HG02642 (cell line): Measurements from ENCODE around the gene TTC23L.

Experiments used
- ATAC-seq: cut with Tn5 transposase; IDR thresholded peaks from one replicate; pipeline ENCODE4 v1.9.1; 2021; ENCODE audit warnings: mild to moderate bottlenecking; ENCODE audit not compliant: unreplicated experiment, poor library complexity

The TTC23L gene

DNA sequence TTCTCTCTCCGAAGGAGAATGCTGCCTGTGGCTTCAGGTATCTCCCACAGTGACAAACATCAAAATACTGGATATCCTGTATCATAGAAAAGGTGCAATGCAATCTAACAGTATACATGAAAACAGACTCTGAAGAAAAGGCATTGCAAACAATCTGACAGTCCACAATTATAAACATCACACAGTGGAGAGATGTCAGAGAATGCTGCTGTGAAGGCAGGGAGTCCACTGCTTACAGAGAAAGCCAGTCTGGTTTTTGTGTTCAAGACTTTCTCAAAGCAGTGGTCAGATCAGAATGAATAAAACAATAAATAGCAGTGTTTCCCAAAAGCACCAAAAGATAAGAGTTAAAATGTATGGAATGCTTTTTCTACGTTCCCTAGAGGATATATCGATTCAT, 28.7 kb downstream of the TTC23L start:
- ATAC-seq = no peak

DNA sequence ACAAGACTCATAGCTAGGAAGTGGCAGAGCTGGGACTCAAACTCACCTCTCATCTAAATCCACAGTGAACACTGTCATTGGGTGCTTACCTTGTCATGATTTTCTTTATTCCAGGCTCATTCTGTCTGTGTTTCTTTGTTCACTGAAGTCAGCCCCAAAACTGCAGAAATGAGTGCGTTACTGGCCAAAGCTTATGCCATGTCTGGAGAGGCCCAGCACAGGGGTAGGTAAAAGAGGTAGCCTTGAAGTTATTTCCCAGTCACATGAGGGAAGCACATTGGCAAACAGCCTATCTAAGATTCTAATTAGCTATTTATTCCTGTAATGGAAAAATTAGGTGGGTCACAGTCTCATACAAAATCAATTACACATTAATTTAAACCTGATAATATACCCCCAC, 29.8 kb downstream of the TTC23L start:
- ATAC-seq = no peak

DNA sequence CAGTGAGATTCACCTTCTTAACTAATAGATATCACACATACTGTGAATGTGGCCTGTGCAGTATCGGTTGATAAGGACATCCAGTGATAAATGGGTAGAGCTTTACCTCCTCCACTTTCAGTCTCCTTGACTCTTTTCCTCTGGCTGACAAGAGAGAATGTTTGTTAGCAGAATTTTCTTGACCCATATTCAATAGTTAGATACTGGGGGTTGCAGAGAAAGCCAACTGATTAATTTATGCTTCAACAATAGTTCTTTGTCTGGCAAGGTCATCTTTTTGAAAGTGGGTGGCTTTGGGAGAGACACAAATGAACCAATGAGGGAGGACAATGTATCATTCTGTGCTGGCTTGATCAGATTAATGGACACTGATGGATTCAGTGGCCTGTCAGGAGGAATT, 30.3 kb downstream of the TTC23L start:
- no peak for ATAC-seq

DNA sequence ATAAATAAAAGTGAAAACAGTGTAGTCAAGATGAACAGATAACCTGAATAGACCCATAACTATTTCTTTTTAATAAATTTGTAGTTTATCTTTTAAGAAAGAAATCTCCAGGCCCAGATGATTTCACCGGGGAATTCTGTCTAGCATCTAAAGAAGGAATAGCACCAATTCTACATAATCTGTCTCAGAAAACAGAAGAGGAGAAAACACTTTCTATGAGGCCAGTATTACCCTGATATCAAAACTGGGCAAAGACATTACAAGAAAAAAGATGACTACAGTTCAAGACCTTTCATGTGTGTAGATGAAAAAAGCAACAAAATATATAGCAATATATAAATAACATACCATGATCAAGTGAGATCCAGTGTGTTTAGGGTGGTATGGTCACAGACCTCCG, 31.4 kb downstream of the TTC23L start:
- ATAC-seq = no peak

DNA sequence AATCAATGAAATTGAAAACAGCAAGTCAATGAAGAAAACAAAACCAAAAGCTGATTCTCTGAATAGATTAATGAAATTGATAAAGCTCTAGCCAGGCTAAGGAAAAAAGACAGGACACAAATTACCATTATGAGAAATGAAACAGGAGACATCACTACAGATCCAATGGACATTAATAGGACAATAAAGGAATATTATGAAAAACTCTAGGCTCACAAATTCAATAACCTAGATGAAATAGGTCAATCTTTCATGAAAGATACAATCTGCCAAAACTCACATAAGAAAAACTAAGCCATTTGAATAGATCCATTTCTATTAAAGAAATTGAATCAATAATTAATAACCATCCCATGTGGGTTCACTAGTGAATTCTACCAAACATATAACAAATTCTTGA, 37.3 kb downstream of the TTC23L start:
- no peak for ATAC-seq

DNA sequence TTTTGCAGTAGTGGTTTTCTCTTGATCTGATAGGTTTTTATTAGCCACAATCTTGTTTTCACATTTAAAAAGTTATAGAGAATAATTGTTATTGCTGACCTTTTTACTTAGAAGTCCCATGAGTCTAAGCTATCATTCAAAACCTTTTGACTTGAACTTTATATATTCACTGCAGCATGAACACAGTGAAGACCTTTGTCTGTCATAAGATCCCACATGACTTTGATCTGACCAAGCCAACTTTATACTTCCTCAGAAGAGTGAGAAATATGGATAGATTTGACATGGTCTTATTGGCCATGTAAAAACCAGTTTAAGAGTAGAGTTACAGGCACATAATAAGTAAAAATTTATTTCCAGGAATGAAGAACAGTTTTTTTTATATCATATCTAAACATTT, 42.3 kb downstream of the TTC23L start:
- ATAC-seq = no peak

DNA sequence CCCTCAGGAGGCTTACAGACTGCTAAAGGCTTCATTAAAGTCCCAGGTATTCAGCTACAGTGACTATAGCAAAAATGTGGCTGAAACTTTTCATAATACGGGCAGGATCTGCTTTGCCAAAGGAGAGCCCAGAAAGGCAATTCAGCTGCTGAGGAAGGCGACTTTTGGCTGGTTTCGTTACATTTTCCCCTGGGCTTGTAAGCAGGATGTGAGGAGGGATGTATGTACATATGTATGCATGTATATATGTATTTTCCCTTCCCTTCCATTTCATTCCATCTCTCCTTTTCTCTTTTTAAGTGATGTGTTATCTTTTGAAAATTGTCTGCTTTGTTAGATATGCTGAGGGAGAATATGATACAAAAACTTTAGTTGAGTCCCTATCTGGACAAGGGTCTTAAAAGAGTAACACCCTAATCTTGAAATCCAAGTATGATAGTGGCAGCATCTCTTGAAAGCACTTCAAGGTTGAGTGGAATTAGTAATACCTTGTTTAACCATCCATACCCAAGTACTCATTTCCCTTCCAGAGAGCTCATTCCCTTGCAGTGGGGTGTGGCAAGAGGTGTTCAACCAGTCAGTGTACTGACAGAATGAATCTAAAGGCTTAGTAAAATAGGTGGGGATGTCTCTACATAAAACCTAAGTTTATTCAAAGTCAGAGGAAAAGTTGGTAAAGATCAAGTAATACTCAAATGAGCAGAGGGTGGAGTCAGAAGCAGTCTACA, 47.6 kb downstream of the TTC23L start:
- no peak for ATAC-seq

DNA sequence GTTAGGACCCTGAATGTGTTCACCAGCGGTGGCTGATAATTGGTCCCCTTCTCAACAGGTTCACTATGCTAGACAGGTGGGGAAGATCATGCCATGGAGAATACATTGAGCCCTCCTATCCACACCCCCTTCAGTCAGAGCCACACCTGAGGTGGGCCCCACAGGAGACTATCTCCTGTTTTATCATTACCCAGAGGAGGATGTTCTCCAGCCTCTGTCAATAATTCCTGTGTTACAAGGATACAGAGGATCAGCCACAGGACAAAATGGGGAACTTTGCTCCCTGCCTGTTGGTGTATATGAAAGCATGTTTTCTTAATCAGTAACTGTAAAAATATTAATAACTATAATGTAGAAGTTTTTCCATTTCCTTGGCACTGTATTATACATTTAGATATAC, 50.4 kb downstream of the TTC23L start:
- no peak for ATAC-seq

DNA sequence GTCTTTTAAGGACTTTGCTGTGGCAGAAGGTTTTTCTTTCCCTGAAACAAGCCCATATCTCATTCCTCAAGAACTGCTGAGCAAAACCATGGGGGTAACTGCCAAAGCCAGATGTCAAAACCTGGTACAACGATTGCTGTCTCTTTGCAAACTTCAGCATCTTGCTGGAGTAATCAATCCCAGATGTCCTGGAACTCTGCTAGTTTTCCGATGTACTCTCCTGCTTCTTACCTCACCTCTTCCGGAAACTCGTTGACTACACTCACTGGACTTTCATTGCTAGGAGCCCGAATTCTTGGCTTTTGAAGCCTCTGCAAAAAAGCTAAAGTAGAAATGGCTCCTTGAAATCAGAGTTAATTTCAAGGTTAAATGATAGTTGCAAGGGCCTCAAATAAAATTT, 53.0 kb downstream of the TTC23L start:
- ATAC-seq = no peak

DNA sequence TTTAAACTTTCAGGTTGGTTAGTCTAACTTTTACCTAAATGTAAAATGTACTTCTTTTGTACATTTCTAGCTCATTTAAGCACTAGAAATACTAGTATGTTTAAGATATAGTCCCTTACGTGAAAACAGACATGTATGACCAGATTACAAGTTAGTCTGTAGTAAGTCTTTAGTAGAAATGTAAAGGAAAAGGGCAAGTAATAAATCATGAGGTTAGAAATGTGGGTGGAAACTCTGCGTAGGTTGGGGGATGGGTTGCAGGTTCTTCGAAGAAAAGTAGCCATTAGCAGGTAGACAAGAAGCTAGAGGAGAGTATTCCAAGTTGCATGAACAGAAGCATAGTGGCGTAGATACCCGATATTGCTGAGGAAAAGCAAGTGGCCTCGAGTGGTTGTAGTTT, 53.5 kb downstream of the TTC23L start:
- ATAC-seq = no peak

DNA sequence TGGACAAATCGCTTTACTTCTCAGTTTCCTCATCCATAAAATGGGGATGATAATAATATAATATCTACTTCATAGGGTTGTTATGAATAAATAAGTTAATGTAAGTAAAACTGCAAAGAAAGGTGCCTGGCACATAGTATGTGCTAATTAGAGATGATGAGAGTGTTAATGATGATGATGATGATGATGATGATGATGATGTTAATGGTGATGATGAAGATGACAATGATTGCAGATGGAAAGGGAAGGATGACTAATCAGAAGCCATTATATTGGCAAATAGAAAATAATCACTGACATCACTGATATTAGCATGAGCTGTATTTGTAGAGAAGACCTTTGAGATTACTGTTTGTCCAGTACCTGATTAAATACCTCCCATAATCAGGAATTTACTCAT, 55.8 kb downstream of the TTC23L start:
- no peak for ATAC-seq

DNA sequence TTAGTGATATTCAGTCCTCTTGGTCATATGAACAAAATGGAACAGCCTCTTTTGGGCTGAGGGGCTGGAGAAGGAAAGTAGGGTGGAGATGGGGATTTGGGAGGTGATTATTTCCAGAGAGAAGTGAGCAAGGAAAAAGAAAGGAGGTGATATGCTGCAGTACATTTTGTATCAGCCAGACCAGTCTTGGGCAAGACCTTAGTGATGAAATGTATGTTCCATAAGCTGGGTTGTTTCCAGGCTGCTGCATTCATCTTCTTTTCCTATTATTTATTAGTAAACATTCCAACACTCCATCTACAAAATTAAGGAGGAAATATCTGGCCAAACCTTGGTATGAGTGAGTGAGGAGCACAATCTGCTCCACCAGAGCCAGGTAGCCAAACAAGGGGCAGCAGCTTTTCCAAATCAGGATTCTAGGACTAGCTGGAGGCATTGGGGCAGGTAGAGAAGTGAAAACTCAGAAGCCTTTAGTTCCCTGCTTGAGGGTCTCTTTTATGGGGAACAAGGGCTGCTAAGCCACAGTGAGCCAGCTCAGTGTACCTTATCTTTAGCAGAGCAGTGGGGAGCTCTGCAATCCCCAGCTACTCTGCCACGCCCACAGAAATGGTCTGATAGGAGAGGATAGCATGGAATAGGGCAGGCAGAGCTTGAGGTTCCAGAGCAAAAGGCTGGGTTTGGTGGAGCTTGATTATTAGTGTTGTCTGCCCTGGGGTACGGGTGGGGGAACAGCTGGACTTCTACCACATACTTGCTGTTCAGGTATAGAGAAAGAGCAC, 56.9 kb downstream of the TTC23L start:
- ATAC-seq = no peak

DNA sequence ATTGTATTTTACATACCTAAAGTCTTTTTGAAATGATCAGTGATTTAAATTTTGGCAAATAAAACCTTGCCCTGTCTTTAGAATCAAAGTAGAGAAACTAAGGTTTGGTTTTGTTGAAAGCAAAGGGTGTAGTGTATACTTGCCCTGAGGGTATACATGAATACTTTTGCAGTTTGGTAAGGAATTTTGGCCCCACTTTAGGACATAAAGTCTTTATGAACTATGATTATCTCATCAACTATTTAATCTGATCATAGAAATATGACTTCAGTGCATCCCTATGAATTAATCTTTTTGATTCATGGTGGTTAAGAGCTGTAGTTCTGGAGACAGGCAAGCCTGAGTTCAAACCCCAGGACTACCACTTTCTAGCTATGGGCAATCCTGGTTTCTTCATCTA, 58.7 kb downstream of the TTC23L start:
- ATAC-seq = no peak

DNA sequence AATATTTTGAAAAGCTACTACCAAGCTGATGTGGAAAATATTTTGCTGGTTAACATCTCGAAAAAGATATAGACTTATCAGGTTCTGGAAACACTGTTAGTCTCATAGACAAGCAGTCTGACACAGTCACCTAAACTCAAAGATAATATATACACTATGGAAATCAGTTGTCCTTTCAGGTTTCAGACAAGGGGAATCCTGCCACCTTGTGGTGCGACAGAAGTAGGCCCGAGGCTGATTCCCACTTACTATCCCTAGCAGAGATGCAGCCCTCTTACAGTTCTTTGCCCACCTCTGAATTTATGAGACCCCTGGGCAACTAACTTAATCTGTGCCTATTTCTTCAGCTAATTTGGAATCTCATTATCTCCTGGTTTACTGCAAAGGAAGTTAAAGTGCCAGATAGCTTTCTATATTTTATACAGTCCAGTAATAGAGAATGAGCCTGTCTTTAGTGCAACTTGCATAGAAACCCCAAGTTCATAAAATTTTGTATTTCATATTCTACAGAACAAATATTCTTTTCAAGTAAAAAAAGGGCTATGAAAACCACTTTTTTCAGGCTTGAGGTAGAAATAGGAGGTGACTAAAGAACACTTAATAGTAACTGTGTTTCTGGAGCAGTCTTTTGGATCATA, 59.4 kb downstream of the TTC23L start:
- peak; percentile 96 for ATAC-seq

DNA sequence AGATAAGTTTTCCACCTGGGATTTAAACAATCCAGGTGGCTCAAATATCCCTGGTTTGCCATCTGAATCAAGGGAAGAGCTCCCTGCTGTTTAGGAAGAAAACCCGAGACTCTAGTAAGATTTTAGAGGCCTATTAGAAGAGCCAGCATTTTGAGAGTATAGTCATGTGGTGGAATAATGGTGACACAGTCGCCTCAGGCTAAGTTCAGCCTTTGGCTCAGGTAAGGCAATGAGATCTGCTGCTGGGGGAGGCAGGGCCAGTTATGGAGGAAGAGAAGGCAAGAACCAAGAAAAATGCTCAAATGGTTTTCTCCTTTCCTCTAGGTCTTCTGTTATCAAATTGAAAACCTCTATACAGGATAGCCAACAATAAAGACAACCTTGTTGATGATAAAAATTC, 60.1 kb downstream of the TTC23L start:
- no peak for ATAC-seq

DNA sequence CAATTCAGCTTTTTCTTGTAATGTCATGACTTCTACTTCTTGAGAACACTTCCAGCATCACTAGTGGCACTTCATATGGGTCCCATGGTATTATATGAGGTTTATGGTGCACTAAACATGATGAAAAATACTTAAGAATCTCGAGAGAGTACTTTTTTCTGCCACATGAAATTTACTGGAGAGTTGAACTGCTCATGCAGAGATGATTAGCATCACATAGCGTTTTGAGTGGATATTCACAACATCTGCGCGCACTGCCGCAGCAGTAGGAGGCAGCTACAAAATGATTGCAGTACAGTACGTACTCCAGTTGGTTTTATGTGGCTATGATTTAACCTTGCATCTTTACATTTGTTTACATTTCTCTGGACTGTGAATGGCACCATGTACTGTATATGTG, 61.7 kb downstream of the TTC23L start:
- no peak for ATAC-seq

DNA sequence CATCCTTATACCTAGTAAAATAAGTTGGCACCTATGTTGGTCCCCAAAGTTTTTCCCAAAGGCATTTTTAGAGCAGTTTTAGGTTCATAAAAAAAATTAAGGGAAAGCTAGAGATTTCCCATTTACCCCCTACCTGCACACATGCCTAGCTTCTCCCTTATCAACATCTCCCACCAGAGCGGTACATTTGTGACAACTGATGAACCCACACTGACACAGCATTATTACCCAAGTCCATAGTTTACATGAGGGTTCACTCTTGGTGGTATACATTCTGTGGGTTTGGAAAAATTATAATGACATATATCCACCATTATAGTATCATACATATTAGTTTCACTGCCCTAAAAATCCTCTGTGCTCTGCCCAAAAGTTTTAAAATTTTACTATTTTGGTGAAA, 64.3 kb downstream of the TTC23L start:
- ATAC-seq = no peak

DNA sequence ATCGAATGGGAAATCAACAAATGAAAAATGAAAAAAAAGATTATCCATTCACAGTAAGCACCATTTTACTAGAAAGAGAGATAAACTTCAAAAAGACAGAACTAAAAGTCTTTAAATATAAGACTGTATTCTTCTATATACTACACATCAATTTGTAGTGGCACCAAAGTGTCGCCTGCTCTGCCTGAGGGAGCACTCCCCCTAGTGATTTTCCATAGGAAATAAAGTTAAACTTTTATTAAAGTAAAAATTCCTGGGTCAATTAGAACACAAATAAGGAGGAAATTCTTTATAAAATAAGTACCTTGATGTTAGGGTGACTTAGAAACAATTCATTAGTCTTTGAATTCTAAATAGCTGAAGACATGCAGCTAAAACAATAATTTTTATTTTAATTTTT, 66.6 kb downstream of the TTC23L start:
- ATAC-seq = no peak

DNA sequence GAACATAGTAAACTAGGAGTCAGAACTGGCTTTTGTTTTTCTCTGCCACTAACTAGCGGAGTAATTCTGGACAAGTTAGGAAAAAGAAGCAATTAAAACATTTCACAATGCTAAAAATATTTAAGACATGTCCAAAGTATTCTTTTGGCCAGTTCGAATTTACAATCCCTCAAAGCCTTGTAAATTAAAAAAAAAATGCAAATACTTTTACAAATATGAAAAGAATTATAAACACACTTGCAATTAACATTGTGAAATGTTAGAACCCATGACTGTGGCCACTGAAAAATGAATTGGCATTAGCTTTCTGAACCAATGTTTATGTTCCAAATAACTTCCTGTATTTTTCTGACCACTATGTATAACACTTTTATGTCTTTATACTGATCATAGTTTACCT, 74.1 kb downstream of the TTC23L start:
- ATAC-seq = no peak

DNA sequence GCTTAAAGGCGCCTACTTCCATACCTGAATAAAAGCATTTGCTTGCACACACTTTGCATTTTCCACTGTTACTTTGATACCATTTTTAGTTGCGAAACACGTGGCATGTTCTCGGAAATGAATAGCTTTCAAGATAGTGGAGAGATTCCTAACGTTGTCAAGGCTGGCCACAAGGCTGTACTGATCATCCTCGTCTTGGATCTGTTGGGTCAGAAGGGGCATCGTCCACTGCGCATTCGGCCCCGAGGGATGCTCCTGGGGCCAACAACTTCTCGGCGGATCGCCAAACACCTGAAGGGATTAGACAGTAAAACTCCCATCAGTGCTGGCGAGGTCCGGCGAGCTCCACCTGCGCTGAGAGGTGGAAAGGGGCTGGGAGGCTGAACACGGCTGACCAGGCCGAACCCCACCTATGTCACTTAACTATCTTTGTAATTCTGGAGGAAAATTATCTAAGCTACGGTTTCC, 75.7 kb downstream of the TTC23L start:
- peak; percentile 13 for ATAC-seq

DNA sequence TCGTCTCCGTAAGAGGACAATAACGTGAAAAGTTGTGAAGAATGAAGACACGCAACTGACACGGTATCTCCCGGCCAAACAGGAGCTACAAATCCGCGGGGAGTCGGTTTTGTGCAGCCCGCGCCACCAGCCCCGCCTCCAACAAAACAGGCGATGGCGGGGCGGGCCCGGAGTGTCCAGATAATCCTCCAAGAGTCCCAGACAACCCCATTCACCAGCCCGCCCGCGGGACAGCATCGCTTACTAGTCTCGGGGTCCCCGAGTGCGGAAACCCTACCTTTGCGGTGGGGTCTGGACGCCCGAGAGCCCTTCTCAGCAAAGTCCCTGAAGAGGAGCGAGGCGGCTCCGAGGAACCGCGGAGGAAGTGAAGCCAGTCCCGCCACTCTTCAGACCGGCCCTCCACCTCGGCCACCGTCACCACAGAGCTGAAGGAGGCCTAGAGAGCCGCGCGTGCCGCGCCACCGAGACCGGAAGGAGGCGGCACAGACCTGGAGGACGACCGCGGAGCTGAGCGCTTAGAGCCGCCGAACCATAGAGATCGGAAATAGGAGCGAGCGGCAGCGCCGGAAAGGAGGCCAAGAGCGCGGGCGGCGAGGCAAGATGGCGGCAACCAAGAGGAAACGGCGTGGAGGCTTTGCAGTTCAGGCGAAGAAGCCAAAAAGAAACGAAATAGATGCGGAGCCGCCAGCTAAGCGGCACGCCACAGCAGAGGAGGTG, 76.3 kb downstream of the TTC23L start, which contains the start of the genes BRIX1 and RAD1:
TSS of gene BRIX1 (plus strand) at position 573 of the 717 bp plus-strand sequence. CDS start at position 601, 28 bp downstream.
TSS of gene RAD1 (minus strand) at position 366 of the 717 bp plus-strand sequence. CDS start 612 bp downstream, outside the sequence.
- peak; percentile 99 for ATAC-seq
